NCI-H128 (cell line): ENCODE data around the gene CMIP.

Experiments
- DNase-seq: peaks from one replicate; lab custom pipeline; 2025; ENCODE audit not compliant: unreplicated experiment; lab: John Stamatoyannopoulos, UW

The CMIP gene

DNA sequence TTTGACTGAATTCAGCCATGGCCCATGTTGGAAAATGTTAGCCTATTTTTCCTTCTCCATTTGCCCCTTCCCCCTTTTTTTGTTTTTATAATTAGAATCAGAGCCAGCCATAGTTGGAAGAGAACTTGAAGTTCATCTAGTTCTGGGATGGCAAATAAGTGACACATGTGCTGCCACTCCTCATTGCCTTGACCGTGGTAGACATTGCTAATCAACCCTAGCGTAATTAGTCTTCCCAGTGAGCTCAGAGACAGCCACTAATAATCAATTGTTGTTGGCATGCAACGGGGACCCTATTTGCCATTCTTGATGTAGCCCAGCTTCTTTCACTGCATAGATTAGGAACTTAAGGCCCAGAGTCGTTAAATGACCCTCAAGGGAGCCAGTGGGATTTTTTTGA, 16.6 kb downstream of the CMIP start:
- no peak for DNase-seq

DNA sequence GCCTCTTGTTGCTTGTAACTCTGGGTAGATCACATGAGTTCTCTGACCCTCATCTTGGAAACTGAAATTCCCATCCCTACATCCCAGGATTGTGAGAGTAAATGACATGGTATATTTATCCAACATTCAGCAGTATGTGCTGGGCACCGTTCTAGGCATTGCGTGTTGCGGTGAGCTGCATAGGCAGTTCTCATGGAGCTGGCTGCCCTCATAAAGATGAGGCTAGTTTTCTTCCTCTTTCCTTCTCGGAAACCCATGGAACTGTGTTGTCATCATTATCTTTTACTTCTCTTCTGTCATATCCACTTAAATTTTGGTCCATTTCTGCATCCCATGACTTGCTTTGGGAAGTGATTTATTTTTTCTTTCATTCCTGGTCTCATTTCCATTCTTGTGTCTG, 17.2 kb downstream of the CMIP start:
- DNase-seq = no peak

DNA sequence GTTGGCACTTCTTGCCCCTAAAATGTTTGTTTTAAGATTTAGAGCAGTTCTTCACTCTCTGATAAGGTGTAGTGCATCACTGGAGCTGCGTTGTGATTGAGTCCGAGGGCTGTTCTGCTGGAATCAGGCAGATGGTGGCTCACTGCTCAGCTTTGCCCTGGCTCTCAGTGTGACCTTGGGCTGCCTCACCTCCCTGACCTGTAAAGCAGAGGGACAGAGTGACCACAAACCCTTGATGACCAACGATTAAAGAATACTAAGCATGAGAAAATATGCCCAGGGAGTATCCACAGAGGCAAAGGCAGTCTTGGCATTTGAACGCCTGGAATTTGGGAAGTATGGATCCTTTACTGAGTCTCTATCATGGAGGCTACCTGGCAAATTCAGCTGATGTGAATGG, 18.1 kb downstream of the CMIP start:
- no peak for DNase-seq

DNA sequence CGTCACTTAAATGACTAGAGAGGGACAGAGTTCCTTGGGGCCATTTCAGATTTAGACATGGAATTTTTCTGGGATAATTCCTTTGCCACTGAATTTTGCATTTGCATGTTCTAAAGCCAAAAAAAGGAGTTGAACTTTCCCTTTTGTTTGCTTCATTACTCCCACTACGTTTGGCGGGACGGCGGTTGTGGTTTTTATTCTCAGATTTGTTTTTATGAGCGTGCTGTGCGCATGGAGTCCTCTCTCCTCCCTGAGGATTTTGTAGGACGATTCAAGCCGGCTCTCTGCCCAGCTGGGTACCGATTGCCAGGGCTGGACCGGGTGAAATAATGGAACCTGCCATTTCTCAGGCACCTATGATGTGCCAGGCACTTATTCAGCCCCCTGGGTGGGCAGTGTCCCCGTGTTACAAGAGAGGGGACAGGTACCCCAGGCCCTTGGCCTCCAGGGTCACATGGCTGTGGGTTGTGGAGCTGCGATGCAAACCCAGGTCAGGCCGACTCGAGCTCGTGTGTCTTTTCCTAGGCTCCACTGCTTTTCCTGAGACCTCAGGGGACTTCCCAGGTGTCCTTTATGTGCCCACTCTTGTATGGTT, 18.8 kb downstream of the CMIP start:
- no peak for DNase-seq

DNA sequence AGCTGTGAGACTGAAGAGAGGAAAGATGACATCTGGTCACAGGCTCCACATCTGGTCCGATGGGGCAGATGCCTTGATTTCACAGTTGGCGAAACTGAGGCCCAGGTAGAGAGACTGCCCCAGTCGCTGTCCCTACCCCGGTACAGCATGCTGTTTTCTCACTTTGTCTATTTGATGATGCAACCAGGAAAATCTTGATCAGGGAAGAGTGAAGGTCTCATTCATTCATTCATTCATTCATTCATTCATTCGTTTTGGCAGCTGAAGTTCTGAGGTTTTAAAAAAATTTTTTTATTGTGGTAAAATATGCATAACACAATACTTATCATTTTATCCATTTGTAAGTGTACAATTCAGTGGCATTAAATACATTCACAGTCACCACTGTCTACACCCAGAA, 19.7 kb downstream of the CMIP start:
- DNase-seq = no peak

DNA sequence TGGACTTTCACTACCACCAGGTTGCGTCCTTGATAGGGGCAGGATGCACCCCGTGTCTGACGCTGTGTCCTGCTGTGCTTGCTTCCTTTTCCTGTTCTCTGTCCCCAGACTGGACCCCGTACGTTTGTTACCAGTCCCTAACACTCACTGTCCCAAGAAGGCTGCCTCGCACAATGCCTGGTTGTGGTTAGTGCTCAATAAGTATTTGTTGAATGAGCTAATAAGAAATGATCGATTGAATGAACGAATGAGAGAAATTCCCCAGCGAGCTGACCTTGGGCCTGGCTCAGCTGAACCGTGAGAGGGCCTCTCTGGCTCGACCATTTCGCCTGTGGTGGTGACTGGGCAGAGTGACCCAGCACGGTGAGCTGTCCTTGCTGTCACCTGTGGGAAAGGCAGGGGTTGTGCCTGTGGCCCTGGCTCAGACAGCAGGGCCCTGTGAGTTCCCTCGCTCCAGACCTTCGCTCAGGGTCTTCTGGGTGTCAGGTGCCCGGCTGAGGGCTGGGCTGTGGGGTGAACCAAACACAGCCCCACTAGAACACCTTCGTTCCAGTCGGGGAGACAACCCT, 20.9 kb downstream of the CMIP start:
- no peak for DNase-seq

DNA sequence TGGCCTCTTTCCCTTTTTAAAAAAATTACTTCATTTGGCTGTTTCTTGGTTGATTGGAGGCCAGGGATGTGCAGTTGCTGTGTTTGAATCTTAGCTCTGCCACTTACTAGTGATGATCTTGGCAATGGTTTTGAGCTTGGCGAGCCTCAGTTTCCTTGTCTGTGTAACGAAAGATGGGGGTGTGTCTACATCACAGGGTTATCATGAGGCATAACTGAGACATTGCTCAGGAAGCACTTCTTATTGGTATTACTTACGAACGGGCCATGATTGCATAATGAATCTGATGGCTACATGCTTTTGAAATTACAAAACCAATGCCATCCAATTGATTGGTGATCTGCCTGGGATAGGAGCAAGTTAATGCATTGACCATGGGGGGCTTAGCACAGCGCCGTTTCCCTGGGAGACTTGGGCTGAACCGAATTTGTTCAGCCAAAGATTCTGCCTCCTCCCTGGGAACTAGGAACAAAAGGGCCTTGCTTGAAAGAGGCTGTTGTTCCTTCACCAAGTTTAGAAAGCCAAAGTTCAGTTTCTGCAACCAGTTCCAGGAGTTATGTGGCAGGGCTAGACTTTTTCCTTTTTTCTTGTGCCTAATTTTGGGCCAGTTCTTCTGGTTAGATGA, 21.9 kb downstream of the CMIP start:
- DNase-seq = no peak

DNA sequence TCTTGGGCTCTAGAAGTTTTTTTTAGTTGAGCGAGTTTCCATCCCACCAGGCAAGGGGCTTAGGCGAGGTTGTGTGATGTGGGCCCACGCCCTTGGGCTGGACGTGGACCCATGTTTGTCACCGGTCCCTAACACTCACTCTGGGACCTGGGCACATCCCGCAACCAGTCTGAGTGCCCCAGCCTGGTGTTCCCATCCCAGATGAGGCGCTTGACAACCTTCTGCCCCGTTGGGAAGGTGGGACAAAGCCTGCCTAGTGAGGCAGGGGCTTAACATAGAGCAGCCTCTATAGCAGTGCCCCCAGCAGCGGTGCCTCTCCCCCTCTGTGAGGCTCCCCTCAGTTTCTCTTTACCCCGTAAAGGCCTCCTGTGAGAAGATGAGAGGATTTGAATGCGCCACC, 22.5 kb downstream of the CMIP start:
- DNase-seq = no peak

DNA sequence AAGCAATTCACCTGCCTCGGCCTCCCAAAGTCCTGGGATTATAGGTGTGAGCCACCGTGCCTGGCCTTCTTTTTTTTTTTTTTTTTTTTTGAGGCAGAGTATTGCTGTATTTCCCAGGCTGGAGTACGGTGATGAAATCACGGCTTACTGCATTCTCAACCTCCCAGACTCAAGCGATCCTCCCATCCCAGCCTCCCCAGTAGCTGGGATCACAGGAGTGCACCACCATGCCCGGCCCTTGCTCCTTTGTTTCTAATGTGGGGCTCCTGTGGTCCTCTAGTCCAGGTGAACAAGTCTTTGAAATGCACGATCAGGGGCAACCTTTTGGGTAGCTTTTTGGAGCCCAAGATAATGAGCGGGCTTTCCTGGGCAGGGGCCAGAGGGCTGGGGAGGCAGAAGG, 23.2 kb downstream of the CMIP start:
- DNase-seq = no peak

DNA sequence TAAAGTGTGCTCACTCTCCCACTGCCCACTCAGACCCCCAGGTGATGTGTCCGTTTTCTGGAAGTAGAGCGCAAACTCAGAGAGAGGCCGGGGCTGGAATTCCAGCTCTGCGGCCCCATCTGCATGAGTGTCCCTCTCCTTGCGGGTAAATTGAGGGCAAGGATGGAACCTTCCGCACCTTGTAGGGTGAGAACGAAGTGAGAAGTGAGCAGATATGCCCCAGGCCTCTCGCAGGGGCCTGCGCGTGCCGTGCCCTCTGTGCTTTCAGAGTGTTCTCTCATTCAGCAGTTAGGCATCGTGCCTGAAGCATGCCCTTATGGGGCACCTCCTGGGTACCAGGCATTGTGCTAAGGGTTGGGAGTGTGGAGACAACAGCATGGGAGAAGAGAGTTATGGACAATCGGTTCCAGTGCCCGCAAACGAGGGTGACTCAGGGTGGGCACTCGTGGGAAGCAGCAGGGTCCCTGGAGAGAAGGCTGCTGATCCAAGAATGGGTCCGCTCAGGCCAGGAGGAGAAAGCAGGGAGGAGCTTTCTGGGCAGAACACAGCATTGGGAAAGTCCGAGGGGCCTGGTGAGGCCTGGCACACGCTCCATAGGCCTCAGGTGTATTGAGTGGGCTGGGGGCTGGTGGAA, 23.8 kb downstream of the CMIP start:
- DNase-seq = no peak

DNA sequence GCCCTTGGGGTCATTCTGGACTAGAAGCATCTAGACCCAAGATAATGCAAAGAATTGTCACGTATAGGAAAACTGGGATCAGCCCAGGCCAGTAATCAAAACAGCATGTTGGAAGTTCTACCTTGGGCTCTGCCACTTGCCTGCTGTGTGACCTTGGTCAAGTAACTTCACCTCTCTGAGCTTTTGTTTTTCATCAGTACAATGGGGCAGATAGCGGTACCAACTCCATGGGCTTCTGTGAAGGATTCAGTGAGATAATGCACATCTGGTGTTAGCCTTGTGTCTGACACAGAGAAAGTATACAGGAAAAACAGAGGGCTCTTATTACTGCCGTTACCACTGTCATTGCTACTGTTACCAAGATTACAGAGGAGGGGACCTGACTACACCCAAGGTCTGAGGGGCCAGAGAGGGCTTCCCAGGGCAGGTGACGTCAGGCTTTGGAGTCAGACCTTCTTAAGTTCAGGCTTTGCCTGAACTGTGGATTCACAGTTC, 24.6 kb downstream of the CMIP start:
- no peak for DNase-seq

DNA sequence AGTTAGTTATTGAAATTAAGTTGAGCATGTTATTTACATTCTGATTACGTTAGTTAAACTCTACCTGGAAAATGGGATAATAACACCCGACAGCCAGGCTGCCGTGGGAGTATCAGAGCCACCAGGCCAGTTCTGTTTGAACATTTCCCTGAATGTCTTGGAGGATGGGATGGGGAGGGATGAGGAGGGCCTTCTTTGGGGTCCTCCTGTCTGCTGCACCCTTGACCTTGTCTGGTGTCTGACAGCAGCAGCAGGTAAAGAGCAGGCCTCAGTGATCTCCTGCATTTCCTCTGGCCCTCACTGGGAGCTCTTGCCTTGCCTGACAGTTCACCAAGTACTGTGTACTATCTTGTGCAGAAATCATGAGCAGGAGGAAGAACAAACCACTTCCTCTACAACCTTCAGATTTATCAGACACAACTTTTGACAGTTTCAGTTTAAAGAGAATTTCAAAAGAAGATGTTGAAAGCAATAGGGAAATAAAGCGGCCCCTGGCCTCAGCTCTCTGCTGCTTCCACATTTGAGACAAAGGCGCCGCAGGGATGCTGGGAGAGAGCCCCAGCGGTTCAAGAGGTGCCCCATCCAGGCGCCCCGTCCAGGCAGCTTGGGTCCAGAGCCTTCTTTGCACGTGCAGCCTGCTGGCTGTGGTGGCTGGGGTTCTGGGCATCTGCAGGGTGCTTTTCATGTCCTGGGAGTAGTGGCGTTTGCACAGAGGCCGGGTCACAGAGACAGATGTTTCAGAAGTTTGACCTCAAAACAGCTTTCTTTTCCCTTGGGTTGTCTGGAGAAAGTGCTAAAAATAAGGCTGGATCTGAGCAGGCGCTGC, 25.3 kb downstream of the CMIP start:
- no peak for DNase-seq

DNA sequence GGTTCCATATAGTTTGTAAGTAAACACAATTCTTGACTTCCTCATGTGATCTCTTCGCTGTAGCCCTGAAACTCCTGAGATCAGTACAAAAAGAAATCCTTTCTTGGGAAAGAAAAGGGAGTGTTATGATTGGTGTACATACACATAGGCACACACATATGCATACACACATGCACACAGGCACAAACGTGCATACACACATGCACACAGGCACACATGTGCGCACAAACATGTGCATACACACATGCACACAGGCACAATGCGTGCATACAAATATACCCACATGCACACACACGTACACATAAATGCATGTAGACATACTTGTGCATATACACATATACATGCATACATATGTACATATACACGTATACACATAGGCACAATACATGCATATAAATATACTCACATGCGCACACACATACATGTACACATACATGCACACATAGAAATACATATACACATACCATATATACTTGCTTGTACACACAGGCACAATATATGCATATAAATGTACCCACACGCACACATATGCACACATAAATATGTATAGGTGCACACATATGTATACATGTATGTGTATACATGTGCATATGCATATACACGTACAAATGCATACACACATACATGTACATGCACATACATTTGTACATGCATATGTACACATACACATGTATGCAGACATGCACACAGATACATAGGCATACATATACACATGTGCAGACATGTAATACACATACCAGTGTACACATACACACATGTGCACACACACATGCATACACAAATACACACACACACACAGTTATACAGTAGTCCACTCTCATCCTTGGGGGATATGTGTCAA, 26.4 kb downstream of the CMIP start:
- no peak for DNase-seq

DNA sequence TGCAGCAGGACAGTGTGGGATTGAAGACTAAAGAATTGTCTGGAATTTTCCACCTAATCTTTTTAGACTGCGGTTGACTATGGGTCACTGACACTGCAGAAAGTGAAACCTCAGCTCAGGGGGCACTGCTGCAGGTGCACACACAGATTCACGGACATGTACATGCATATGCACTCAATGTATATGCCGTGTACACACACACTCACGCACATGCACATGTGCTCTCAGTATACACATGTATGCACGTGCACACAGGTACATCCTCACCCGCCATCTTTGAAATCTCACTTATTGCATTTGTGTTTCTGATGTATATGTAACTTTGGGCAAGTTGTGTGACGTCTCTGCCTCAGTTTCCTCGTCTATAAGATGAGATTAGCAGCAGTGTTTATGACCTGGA, 27.3 kb downstream of the CMIP start:
- DNase-seq = no peak

DNA sequence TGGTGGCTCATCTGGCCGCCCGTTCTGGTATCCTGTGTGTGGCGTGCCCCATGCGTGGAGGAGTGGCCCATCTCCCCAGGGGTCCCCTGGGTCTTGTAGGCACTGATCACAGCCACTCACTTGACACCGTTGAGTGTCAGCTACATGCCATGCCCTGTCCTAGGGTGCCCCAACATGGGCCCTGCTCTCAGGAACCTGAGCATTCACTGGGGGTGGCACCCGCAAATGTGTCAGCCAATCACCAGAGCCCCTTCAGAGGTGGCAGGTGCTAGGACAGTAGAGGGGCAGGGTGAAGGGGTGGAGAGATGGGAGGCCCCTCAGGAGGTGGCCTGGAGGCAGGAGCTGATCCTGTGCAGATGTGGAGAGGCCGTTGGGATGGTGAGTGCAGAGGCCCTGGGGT, 27.8 kb downstream of the CMIP start:
- no peak for DNase-seq

DNA sequence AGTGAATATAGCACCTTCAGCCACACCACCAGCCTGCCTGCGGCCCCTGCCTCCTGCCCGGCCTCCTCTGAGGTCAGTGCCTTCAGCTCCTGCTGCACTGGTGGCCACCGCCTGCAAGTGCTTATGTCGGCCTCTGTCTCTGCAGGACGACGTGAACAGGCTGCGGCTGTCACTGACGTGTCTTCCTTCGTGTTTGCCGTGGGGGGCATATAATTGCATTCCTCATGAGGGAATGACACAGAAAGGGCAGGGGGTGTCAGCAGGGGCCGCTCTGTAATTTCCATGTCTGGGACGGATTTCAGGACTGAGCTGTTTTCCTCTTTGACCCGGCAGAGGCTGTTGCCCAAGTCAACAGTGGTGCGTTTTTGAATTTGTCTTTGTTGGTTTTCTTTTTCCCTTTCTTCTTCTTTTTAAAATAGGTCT, 28.5 kb downstream of the CMIP start:
- DNase-seq = no peak

DNA sequence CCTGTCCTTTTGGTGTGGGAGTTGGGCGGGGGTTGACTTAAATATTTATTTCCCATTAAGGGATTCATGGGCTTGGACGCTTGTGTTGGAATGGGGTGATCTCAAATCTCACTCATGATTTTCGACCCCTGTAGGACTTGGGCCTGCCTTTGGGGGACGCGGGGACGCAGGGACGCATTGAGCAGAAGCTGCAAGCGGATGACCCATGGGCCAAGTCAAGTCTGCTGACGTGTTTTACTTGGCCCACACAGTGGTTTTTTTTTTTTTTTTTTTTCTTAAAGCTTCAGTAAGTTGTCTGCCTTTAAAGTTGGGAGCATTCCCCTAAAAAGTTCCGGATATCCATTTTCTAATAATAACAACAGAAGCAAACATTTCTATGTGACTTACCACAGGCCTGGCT, 28.9 kb downstream of the CMIP start:
- no peak for DNase-seq

DNA sequence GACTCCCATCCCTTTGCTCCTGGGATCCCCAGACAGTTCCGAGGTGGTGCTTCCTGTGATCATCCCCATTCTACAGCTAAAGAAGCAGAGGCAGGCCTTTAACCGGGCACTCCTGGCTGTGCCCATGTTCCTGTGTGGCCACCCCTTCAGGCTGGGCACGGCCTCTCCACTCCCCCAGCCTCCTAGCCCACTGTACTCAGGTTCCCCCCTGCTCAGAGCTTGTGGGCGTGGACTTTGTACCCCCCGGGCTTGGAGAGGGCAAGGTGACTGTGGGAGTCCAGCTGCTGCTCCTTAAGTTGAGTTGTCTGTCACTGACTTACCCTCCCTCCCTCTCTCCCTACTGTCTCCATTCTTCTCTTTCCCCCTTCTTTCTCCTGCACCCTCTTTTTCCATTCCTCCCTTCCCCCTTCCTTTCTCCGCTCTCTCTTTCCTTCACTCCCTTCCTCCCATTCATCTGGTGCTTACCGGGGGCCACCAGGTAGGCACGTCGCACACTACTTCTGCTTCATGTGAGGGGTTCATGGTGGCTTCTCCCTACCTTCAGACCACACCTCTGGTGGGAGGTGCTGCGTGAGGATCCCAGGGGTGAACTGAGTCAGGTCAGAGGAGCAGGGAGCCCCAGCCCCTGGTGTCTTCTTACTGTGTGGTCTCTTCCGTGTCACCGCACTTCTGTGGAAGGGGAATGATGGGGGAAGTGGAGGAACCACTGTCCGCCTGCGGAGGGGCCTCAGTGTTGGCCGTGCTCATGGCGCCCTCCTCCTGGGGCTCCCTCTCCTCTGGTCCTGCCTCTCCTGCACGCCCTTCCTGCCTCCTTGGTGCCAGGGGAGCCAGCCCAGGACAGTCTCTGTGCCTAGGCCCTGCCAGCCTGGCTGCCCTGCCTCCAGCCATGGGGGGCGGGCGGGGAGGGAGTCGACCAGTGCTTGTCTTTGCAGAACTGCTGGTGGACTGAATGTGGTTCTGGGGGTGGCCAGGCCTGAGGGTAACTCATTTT, 29.7 kb downstream of the CMIP start:
- no peak for DNase-seq
